Measurements from ENCODE around the gene IFIT1B. TPM values are rescaled to one million over a fixed set of nuclear protein-coding genes. Genes with fewer than 3 reads are reported as not detected.
"Not testable (repeated sequence)": the region's sequence is repeated elsewhere in the genome, so short reads cannot be mapped to it uniquely, and the experiment has no call there.

Gene IFIT1B
- 0.81 TPM for total RNA-seq
- long read RNA-seq = 0 reads

- intact Hi-C loops (cut with DNase I) = no loop called here
- no peak for DNase-seq (ENCODE audit: low spot score)
These were observed at the start of gene IFIT1B for GRCh38 chr10:89377705-89378637. Gene IFIT1B, plus strand, starts transcription at chr10:89378056. Its CDS starts 80 bp downstream, at chr10:89378136.

GRCh38 chr10:89329151-89329550, 48.7 kb upstream of the IFIT1B start:
- no peak for DNase-seq (ENCODE audit: low spot score)
- intact Hi-C loops (cut with DNase I) = no loop called here

GRCh38 chr10:89330014-89330413, 47.8 kb upstream of the IFIT1B start:
- intact Hi-C loops (cut with DNase I); DNase-seq (ENCODE audit: low spot score): not testable (repeated sequence)

GRCh38 chr10:89330537-89331212, 47.2 kb upstream of the IFIT1B start:
- intact Hi-C loops (cut with DNase I) = no loop called here

GRCh38 chr10:89331487-89332122, 46.3 kb upstream of the IFIT1B start:
- intact Hi-C loops (cut with DNase I); DNase-seq (ENCODE audit: low spot score): not testable (repeated sequence)

More at GRCh38 chr10:89330537-89331212, 47.2 kb upstream of the IFIT1B start:
- DNase-seq (ENCODE audit: low spot score) = no peak

GRCh38 chr10:89332123-89332633, 45.7 kb upstream of the IFIT1B start:
- intact Hi-C loops (cut with DNase I) = no loop called here
- no peak for DNase-seq (ENCODE audit: low spot score)

- intact Hi-C loops (cut with DNase I) = no loop called here
- no peak for DNase-seq (ENCODE audit: low spot score)
These were observed 42.6 kb upstream of the IFIT1B start for GRCh38 chr10:89335226-89335625.

GRCh38 chr10:89336241-89336640, 41.6 kb upstream of the IFIT1B start:
- DNase-seq (ENCODE audit: low spot score) = no peak
- intact Hi-C loops (cut with DNase I) = no loop called here

- intact Hi-C loops (cut with DNase I) = no loop called here
- DNase-seq (ENCODE audit: low spot score) = no peak
These were observed 40.4 kb upstream of the IFIT1B start for GRCh38 chr10:89337484-89337883.

- intact Hi-C loops (cut with DNase I) = no loop called here
- no peak for DNase-seq (ENCODE audit: low spot score)
These were observed 39.1 kb upstream of the IFIT1B start for GRCh38 chr10:89338713-89339112.

- intact Hi-C loops (cut with DNase I) = no loop called here
- no peak for DNase-seq (ENCODE audit: low spot score)
These were observed 38.0 kb upstream of the IFIT1B start for GRCh38 chr10:89339875-89340274.

- no peak for DNase-seq (ENCODE audit: low spot score)
- intact Hi-C loops (cut with DNase I) = no loop called here
These were observed 36.2 kb upstream of the IFIT1B start for GRCh38 chr10:89341649-89342048.

GRCh38 chr10:89342206-89342958, 35.5 kb upstream of the IFIT1B start:
- intact Hi-C loops (cut with DNase I) = no loop called here
- no peak for DNase-seq (ENCODE audit: low spot score)

GRCh38 chr10:89343089-89343767, 34.6 kb upstream of the IFIT1B start:
- intact Hi-C loops (cut with DNase I) = no loop called here
- no peak for DNase-seq (ENCODE audit: low spot score)

- DNase-seq (ENCODE audit: low spot score) = no peak
- intact Hi-C loops (cut with DNase I) = no loop called here
These were observed 33.7 kb upstream of the IFIT1B start for GRCh38 chr10:89344156-89344555.

- intact Hi-C loops (cut with DNase I) = no loop called here
- DNase-seq (ENCODE audit: low spot score) = no peak
These were observed 32.4 kb upstream of the IFIT1B start for GRCh38 chr10:89345367-89346000.

GRCh38 chr10:89346405-89347254, 31.2 kb upstream of the IFIT1B start:
- intact Hi-C loops (cut with DNase I) = loop anchor here (1.0 kb wide), 1 partner anchor 18 kb away; no protein-coding TSS in a partner anchor
- no peak for DNase-seq (ENCODE audit: low spot score)

Data from cardiac septum (tissue), 1 donor.